GM10847 (cell line): ENCODE data around the gene RAC2.

Experiments used
- POLR2A ChIP-seq: IDR thresholded peaks from 2 replicates; pipeline ENCODE4 v1.6.1; 2011; ENCODE audit not compliant: insufficient read length; ENCODE audit errors: extremely low read depth

RAC2 gene

DNA sequence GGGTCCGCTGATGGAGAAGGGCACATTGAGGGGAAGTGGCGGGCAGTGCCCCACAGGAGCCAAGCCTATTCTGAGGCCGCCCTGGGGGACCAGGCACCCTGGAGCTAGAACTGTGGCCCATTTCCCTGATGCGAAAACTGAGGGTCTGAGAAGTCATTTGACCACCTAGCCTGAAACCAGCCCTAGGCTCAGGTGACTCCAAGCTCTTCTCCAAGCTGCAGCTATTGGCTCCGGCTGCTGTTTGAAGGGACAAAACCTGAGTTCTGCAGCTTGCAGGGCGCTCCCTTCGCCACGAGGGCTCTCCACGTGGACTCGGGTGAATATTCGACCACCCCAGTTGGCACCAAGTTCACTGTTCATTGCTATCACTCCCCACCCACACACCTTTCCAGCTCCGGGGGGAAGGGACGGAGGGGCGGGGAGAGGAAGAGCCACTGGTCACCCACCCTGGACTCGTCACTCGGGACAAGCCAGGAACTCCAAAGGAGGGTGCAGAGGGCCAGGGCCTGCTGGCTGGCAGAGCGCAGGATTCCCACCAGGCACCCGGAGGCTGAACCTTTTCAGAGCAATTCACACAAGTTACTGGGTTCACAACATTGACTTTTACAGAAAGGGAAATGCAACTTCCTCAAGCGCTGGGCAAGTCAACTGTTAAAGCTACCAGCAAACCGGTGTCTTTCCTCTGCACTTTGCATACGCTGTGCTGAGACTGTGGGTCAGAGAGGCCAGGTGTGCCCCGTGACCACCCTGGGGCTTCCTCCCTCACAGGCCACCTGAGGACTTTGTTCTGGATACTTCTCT, 1.1 kb upstream of the RAC2 start:
- no peak for TF ChIP-seq POLR2A

DNA sequence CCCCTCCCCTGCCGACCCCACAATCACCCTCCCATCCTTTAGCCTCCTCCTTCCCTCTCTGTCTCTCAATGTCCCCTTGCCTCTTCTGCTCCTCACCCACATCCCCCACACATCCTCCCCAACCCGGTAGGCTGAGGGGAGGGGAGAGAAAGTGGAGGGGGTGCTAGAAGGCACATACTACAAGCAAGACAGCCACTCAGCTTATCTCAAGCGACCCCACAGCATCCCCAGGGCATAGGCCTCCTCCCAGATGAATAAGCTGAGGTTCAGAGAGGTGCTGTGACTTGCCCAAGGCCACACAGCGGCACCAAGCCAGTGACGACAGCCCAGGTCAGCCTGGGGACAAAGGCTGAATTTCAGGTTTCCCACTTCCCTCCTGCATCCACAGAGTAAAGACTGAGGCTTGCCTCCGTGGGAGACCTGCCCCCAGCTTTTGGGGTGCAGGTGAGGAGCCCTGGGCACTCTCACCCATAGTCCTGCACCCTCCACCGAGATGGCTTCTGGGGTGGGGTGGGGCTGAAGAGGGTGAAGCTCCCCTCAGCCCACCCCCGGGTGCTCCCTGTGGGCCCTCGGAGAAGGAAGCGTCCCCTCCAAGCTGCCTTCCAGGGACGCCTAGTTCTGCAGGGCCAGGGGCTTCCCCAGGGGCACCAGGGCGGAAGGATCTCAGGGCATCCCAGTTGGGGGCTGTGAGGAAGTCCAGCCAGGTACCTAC, 511 bp downstream of the RAC2 start:
- TF ChIP-seq POLR2A, result no peak

DNA sequence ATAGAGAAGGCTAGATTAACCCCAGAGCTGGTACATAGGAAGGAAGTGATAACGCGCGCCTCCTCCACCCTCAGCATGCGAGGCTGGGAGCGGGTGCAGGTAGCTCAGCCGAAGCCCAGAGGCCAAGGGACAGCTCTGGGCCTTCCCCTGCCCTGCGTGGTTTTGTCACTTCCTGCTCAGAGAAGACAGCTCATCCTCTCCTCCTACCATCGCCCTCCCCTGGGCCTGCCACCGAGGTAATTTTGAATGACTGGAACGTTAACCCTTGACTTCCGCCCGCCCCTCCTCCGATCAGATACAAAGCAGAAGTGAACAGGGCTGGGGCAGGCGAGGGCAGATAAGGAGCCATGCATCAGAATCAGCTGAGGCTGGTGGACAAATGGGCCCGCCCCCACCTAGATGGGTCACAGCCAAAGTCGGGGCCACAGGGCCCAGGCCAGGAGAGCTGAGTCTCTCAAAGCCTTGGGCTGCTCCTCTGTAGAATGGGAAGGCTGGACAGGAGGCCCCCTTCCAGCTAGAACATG, 1.6 kb downstream of the RAC2 start:
- peak; percentile 49 for TF ChIP-seq POLR2A

DNA sequence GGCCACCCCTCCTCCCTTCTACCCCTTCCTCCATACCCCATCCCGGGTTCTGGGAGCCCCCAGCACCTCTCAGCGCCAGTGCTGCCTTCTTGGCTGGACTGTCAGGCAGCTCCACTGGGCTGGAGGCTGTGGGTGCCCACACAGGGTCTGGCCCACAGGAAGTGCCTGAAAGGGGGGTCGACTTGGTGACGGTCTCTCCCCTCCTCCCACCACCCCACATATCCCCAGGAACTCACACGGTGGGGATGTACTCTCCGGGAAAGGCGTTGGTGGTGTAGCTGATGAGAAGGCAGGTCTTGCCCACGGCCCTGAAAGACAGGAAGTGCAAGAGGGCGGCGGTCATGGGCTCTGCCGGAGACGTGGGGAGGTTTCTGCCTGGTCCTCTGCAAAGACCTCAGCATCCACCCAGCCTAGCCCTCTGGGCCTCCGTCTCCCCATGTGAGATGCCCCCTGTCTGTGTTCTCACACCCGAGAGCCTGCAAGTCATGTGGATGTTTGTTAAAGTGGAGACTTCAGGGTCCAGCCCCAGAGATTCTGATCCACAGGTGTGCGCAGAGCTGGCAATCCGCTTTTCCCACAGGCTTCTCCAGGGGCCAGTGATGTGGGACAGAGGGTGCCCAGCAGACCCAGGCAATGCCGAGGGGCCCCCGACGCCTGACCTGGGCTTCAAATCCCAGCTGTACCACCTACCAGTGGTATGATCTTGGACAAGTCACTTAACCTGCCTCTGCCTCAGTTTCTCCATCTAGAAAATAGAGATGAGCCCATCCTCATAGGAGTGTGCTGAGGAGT, 2.5 kb downstream of the RAC2 start:
- TF ChIP-seq POLR2A, result no peak

DNA sequence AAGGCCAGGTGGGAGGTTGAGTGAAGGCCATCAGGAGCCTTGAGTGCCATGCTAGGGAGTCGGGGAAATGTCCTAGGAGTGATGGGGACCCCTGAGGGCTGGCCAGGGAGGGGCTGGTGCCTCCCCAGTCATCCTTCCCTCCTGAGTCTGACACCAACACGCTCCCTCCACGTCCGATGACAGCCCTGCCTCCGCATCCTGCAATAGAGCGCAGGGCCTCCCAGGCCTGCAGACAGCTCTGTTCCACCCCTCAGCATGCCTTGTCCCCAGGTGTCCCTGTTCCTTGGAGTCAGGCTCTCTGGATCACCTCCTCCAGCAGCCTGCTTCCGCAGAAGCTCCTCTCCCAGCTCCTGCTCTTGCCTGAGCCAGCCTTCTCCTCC, 3.1 kb downstream of the RAC2 start:
- TF ChIP-seq POLR2A, result no peak

DNA sequence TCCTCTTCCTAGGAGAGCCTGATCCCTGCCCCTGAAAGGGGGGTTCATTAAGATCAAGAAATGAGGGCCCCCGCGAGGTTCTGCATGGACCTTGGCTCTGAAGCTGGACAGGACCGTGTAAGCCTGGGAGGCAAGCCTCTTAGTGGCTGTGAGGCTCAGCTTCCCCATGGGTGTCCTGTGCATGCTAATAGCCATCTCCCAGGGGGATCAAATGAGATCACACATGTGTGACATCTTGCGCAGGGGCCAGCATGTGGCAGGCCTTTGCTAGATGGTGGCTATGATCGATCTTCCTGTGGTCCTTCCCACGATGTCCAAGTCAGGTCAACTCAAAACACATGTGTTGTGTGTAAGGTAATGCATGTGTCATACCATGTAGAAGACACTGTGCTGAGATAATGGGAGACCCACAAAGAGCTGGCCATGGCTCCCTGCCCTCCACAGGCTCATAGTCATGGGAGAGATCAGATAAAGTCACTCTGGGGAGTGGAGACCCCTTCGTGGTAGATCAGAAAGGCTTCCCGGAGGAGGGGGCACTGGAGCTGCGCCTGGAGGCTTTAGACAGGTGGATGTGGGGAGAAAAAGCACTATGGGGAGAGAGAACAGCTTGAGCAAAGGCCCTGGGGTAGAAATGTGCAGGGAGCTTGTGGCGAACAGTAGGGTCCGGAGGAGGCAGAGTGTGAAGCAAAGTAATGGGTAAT, 3.7 kb downstream of the RAC2 start:
- no peak for TF ChIP-seq POLR2A

DNA sequence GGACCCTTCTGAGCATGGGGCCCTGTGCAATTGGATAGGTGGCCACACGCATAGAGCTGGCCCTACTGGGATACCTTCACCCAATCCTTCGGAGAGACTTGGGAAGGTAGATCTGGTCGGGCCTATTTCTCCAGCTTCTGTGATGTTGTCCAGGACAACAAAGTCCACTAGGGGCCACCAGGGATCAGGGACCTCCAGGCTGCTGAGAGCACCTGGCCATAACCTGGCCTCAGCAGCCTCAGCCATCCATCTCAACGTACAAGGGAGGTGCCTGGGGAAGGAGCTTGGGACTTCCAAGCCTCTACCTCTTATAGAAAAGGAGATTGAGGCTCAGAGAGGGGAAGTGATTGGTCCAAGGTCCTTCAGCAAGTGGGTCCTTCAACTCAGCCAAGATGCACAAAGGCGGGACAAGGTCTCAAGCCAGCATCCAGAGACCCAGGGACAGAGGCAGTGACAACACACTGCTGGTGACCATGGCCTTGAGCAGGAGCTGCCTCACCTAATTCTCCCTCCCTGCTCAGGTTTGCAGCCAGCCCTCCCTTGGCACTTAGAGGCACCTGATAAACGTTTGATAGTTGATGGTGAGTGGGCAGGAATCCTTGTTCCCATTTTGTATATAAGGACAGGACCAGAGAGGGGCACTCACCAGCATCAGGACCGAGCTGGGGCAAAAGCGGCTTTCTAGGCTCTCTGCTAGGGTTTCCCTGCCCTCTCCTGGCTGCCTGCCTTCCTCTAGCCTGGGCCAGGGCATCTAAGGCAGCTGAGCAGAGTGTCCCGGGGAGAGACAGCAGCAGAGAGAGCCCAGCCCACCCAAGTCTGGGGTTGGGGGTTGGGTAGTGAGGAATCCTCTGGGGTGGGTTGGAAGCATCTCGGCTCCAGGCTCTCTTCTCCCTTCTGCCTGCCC, 4.5 kb downstream of the RAC2 start:
- no peak for TF ChIP-seq POLR2A

DNA sequence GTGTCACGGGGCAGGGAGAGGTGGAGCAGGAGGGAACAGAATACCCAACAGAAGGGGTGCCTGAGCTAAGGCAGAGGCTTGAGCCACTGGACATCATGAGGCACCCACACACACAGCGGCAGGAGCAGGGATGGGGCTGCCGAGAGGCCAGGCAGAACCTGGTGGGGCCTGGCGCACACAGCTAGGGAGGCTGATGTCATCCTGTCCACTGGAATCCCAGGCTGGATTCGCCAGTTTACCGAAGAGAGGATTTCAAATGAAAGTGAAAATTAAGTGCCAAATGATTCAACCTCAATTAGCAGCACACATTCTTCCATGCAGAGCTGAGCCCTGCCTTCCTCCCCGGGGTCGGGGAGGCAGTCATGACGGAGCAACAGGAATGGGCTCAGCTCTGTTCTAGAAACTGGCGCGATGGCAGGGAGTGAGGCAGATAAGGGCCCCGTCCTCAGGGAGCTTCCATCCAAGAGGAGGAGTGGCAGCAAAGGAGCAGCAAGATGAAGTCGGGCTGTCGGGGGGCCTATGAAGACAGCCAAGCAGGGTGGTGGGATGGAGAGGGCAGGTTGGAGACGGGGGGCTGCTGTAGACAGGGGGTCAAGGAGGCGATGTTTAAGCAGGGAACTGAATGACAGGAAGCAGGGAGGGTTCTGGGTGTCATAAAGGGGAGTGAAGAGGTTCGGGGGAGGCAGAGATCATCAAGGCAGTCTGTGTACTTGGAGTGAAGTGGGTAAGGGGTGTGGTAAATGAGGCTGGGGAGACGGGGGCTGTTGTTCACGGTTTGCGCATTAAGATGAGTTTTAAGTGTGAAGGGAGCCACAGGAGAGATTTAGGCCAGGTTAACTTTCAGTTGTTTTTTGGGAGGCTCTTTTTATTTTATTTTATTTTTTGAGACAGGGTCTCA, 6.4 kb downstream of the RAC2 start:
- TF ChIP-seq POLR2A, result no peak

DNA sequence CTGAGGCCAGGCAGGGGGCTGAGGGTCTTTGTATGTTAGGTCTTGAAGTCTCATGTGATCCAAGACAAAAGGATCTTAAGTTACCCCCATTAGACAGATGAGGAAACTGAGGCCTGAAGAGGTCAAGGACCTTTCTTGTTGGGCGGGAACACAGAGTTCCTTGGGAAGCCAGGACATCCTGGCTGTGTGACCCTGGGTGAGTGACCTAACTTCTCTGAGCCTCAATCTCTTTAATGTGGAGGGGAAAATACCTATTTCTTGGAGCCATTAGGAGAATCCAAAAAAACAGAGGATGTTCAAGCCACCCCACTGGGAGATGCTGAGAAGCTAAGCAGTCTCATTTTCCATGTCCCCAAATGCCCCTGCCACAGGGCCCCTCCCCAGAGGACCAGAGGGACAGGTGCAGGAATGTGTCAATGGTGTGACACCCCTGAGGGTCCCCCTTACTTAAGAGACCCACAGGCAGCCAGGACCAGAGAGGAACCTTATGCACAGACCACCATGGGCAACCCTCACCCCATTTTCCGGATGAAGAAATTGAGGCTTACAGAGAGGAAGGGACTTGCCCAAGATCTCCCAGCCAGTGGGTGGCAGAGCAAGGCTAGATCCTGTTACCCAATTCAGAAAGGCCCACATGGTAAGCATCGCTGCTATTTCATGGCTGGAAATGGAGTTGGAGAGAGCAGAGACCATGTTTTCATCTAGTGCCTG, 8.0 kb downstream of the RAC2 start:
- no peak for TF ChIP-seq POLR2A

DNA sequence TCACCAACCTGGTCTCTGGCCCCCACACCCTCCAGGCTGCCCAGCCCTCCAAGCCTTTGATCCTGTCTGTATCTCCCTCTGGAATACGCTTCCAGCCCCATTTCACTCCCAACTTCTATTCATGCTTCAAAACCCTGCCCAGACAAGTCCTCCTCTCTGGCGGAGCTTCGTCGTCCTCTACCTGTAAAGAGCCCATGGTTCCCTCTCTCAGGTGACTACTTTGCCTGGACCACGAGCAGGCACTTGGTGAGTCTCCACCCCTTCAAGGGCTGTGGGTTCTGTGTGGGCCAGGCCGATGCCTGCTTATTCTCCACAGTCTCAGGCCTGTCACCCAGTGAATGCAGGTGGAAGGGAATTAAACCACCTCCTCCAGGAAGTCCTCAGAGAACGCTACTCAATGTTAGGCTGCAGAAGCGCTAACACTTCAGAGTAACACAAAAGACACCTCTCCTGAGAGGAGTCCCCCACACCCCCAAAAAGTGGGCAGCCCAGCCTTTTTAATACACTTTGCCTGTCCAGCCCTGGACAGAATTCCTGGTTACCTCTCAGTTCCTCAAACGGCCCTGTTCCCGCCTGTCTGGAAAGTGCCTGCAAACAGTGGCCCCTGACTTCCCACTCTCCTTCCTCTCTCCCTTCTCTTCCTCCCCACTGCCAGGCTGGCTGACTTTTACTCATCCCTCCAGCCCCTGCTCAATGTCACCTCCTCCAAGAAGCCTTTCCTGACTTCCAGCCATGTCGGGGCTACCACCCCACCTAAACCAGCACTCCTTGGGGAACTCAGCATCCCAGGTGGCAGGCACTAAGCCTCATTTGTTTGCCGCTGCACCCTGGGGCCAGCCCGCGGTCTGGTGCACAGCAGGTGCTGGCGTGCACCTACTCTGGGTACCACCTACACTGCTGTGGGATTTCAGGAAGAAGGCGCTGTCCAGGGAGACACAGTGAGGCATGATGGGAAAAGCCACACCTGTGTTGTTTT, 9.0 kb downstream of the RAC2 start:
- no peak for TF ChIP-seq POLR2A

DNA sequence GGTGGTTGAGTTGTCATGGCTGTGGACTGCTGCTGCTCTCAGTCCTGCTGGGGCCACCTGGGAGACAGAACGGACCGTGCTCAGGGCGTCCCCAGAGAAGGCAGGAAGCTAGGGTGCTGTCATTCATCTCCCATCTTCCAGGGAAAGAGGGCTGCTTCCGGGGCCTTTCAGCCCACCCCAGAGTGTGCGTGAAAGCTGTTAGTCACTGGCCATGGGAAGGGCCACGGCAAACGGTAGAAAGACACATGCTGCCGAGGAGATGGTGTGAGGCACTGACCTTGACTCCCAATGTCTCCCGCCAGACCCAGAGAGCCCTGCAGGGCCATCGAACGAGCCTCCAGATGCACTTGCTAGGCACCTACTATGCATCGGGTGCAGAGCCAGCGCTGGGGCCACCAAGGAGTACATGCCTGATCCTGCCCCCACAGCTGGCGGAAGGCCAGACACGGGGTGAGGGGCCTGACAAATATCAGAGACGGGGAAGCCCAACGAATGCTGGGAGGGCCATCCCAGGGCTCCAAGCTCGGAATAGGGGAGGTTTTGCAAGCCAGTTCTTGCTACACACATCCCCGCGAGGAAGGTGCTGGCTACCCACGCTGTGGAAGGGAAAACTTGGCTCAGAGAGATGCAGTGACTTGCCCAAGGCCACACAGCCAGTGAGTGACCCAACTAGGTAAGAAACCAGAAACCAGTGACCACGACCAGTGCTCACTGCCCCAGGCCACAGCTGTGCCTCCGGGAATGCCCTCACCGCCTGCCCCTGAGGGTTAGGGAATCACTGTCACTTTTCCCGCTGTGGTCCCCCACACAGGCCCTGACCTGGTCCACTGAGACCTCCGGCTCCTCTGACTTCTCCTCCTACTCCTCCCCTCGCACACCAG, 10.1 kb downstream of the RAC2 start:
- no peak for TF ChIP-seq POLR2A
